GM12872 (cell line): ENCODE data around the gene FLAD1.

ENCODE experiments used
- CTCF ChIP-seq: IDR thresholded peaks from 3 replicates; pipeline ENCODE4 v1.5.1; 2011; ENCODE audit warnings: low read depth, mild to moderate bottlenecking, low read length, moderate library complexity; ENCODE audit not compliant: insufficient read depth

The FLAD1 gene

DNA sequence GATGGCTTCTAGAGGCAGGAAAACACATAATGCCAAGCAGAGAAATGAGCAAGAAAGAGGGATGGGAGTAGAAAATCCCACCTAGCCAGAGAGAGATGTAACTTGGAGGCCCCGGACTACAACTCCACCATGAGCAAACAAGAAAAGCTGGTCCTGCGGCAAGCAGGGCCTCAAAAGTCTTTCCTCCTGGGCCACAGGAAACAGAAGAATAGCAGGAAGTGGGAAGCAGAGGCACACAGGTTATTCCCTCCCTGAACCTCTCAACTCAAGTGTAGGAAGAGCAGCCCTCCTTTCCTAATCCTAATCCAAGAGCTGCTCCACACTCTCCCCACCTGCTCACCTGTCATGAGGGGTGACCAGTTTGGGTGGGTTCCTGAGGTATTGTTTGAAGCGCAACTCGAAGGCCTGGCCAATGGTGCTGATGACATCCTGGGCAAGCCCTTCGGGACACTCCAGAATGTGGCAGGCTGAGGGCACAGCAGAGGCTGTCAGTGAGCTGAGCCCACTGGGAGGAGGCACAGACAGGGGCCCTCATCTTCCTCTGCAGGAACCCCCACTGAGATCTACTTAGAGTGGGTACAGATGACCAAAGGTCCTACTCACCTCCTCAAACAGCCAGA, 15.7 kb upstream of the FLAD1 start:
- TF ChIP-seq CTCF: no peak

DNA sequence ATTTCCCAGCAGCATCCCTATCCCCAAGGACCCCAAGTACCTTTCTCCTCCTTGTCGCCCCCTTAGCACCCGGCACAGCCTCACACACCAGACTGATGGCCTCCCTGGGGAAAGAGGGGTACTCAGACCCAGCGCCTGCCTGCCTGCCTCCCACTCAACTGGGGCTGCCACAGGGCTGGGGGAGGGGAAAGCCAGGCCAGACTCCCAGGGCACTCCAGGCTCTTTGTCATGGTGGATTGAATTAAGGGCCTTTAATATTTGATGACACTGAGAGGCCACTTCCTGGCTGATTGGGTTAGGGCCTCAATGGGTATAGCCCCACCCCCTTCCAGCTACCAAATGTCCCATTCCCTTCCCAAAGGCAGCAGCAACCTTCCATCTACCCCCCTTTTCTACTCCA, 14.4 kb upstream of the FLAD1 start:
- TF ChIP-seq CTCF: no peak

- TF ChIP-seq CTCF: no peak
These were observed 13.9 kb upstream of the FLAD1 start for GRCh38 chr1:154969246-154969645.

DNA sequence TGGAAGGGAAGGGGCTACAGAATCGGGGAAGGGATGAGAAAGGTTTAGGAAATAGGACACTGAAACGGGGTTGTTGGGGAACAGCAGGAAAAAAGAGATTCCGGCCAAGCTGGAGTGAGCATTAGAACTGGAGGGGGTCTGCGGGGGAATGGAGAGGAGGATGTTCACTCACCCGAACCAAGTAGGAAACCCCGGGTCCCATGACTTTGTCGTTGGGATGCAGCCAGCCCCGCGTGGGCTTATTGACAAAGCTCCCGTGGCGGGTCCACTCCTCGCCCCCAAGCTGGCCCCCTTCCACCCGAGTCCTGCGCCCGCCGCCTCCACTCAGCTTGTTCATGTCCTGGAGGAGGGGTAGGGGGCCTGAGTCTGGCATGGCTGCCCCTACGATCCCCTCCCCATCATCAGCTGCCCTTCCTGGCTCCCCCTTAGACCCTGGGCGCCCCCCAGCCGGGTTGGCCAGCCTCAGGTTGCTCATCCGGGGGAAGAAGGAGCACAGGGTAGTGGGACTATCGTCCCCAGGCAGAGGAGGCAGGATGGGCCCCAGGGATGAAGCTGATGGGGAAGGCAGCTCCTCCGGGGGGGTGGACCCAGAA, 13.2 kb upstream of the FLAD1 start:
- TF ChIP-seq CTCF: no peak

- TF ChIP-seq CTCF: no peak
These were observed 12.4 kb upstream of the FLAD1 start, which contains the start of gene SHC1 for GRCh38 chr1:154970631-154971340. TSS of gene SHC1 (minus strand) at chr1:154970747. CDS start at chr1:154970526, 221 bp downstream.

GRCh38 chr1:154971341-154971998, 11.7 kb upstream of the FLAD1 start:
- TF ChIP-seq CTCF: no peak

- no peak for TF ChIP-seq CTCF
These were observed 11.0 kb upstream of the FLAD1 start for GRCh38 chr1:154972213-154972516.
